GM21619 (cell line): ENCODE data around the gene ABHD17A.
A peak's percentile ranks its signal among the peaks of the same experiment; 100 is the strongest.
"Not testable (repeated sequence)": the region's sequence is repeated elsewhere in the genome, so short reads cannot be mapped to it uniquely, and the experiment has no call there.

ENCODE experiments used
- ATAC-seq: cut with Tn5 transposase; IDR thresholded peaks from one replicate; pipeline ENCODE4 v1.9.1; 2021; ENCODE audit not compliant: unreplicated experiment

The ABHD17A gene

DNA sequence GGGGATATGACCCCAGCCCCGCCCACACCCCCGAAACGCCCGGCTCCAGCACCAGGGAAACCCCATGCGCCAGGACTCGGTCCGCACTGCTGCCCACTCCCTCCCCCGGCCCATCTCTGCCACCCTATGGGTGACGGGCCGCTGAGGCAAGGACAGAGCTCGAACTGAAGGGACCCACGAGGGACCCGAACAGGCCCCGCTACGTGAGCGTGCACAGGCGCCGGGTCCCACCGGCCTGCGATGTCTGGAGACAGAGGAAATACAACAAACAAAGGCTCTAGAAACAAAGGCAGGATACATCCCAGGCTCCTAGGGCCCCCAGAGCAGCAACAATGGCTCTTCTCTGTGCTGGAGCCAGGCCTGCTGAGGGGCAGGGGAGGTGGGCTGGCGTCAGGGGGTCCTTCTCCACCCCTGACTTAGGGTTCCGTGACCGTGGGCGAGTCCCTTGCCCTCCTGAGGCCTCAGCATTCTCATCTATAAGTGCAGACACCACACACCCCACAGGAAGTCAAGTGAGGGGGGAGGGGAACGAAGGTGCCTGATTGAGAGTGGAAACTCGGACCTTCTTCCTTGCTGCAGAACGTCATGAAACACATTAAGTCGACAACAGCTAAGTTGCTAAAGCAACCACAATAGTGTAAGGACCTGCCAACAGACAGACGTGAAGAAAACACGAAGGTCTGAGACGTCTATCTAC is 3.1 kb downstream of the ABHD17A start:
- ATAC-seq = no peak

DNA sequence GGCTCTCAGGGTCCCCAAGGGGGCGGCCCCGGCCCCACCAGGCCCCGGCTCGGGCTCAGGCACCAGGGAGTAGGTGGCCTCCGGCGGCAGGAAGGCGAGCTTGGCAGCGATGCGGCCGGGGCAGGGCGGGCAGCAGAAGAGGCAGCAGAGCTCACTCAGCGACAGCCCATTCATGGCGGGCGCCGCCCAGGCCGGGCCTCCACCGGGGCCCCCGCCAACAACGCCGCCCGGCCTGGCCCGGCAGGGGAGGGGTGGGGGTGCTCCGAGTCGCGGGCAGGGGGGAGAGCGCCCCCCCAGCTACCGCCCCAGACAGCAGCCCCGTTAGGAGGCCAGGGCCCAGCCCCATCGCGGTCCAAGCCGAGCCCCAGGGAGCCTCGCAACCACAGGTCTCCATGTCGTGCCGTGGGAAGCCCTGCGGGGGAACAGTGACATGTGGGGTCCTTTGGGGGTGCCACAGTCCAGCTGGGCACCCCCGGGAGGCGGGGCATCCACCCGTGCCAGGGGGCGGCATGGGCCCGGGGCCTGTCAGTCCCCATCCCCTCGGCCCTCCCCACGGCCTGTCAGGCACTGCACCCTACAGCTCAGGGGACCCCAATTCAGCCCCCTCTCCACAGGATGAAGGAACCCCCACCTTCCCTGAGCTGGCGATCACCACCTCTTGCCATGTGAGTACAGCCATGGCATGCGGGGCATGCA is 3.8 kb downstream of the ABHD17A start:
- ATAC-seq = not testable (repeated sequence)

- no peak for ATAC-seq
Observed at GRCh38 chr19:1880611-1881392, 4.5 kb downstream of the ABHD17A start.

GRCh38 chr19:1879982-1880381 is 5.3 kb downstream of the ABHD17A start:
- ATAC-seq = not testable (repeated sequence)

DNA sequence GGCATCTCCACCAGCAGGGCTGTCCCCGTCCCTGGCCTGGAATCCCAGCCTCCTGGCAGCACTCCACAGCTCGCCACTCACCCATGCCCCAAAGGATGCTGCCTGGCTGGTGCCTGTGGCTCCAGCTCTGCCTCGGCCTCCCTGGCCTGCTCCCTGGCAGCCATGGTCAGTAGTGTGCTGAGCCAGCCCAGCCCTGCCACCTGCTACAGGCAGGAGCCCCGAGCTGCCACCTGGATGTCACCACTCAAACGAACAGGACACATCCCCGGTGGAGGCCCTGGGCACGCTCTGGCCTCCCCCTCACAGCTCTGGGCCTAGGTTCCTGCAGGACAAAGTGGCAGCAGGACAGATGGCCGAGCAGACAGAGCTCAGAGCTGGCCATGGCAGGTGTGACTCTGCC is 6.7 kb downstream of the ABHD17A start:
- not testable (repeated sequence) for ATAC-seq

DNA sequence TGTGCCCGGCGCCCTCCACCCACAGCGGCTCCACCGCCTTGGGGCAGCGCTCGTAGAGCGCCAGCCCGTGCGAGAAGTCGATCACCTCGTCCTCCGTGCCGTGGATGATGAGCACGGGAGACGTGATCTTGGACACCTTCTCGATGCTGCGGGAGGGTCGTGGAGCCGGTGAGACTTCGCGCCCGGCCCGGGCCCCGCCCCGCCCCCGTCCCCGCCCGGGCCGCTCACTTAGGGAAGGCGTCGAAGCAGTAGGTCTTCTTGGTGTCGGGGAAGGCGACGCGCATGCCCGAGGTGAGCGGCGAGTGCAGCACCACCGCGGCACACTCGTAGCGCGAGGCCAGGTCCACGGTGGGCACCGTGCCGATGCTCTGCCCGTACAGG is 8.0 kb downstream of the ABHD17A start:
- ATAC-seq = not testable (repeated sequence)

DNA sequence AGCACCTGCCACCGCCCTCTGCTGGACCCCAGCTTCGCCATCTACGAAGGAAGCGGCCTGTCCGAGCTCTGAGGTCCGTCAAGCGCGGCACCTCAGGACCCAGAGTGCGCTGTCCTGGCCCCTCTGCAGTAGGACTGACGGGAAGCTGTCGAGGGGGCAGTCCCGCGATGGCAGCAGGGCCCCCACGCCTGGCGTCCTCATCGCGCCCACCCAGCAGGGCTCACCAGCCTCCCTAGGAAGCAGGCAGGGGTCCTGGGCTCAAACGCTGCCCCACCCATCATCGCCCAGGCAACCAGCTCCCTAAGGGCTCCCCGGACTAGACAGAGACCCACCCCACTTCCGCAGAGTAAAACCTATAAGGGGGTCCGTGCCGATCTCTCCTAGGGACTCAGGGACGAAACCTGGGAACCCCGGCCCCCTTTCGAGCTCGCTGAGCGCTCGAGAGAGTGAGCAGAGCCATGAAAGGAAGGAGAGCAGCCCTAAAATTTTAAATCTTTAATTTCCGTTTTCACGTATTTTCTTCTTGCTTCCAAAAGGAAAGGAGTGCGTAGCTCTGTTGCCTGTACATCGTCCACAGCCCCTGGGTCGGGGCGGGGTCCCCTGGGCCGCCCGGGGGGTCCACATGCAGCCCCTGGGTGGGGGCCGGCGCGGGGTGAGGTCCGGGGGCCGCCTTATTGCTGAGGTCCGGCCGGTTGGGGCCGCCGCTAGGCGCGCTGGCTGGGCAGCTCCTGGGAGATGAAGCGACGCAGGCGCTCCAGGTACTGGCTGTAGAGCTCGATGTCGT is 8.6 kb downstream of the ABHD17A start:
- ATAC-seq = peak; percentile 8

GRCh38 chr19:1875646-1876495 is 9.4 kb downstream of the ABHD17A start:
- peak; percentile 82 for ATAC-seq

DNA sequence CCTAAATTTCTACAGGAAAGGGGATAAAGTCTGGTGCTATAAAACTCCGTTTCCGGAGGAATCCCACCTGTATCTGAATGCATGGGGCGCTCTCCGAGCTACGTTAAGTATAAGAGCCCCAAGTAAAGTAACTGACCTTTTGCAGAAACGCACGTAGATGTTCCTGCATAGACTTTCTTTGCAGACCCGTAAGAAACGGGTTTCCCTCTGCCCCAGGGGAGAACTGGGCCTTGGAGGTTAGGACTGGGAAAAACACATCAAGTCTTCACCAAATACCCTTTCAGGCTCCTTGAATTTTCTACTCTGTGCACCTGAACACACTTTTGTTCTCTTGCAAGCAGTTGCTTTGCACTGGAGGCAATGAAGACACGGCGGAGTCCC is 10.0 kb downstream of the ABHD17A start:
- ATAC-seq = not testable (repeated sequence)

DNA sequence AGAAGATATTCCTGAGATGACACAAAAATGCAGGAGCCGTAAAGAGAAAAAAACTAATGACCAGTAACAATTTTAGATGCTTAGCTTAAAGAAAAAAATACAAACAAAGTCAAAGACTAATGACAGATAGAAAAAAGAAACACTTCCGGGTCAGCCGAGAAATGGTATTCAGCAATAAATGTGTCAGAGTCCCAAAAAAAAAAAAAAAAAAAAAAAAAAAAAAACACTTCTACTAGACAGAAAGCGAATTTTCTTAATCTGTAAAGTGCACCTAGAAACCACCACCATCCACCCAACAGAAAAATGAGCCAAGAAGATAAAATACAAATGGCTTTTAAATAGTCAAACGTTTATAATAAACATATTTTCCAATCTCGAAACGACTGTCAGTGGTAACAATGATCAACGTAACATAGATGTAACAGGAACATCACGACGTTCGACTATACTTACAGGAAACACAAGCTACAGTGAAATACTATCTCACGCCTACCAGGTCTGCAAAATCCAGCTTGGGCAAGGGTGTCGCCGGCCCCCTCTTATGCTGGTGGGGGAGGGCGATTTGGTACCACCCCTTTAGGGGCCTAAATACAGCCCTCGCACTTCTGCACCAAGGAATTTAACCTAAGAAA is 10.6 kb downstream of the ABHD17A start:
- ATAC-seq = no peak

GRCh38 chr19:1873524-1874473 is 11.5 kb downstream of the ABHD17A start:
- ATAC-seq = no peak

- ATAC-seq = no peak
Observed at GRCh38 chr19:1872807-1873523, 12.3 kb downstream of the ABHD17A start.

GRCh38 chr19:1871630-1872029 is 13.7 kb downstream of the ABHD17A start:
- no peak for ATAC-seq

GRCh38 chr19:1871140-1871597 is 14.1 kb downstream of the ABHD17A start:
- ATAC-seq = no peak

DNA sequence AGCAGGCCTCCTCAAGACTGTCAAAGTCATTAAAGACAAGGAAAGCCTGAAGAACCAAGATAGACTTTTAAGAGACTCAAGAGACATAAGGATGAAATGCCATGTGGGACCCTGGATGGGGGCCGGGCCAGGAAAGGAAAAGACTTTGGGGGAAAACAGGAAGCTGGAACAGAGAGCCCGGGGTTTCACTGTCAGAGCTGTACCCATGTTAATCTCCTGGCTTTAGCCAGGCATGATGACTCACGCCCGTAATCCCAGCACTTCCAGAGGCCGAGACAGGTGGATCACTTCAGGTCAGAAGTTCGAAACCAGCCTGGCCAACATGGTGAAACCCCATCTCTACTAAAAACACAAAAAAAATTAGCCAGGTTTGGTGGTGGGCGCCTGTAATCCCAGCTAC is 16.3 kb downstream of the ABHD17A start:
- ATAC-seq = no peak

DNA sequence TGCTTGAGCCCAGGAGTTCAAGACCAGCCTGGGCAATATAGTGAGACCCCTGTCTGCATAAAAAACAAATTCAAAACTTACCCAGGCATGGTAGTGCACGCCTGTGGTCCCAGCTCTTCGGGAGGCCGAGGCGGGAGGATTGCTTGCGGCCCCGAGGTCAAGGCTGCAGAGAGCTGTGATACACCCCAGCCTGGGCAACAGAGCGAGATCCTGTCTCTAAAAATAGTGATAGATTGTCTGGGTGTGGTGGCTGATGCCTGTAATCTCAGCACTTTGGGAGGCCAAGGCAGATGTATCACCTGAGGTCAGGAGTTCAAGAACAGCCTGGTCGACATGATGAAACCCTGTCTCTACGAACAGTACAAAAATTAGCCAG is 18.0 kb downstream of the ABHD17A start:
- no peak for ATAC-seq

DNA sequence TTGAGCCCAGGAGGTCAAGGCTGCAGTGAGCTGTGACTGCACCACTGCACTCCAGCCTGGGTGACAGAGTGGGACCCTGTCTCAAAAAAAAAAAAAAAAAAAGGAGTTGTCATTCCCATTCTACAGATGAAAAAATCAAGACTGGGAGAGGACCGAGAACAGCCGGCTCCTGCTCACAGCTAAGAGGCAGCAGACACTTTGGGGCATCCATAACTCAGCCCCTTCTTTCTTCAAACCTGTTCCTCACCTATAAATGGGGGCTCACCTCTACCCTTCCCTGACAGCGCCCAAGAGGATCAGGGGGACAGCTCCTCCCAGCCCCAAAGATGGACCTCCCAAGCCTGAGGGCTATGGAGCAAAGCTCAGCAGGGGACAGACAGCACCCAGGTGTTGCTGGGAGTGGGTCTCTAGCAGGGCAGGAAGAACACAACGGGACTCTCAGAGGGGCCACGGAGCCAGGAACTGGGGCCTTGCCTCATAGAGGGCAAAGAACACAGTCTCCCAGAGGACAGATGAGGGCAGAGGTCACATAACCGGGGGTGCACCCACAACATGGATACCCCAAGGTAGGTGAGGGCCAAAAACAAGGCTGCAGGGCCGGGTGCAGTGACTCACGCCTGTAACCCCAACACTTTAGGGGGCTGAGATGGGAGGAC is 18.5 kb downstream of the ABHD17A start:
- ATAC-seq = no peak
